ENCODE measurements around the gene CTBS.

CTBS gene

DNA sequence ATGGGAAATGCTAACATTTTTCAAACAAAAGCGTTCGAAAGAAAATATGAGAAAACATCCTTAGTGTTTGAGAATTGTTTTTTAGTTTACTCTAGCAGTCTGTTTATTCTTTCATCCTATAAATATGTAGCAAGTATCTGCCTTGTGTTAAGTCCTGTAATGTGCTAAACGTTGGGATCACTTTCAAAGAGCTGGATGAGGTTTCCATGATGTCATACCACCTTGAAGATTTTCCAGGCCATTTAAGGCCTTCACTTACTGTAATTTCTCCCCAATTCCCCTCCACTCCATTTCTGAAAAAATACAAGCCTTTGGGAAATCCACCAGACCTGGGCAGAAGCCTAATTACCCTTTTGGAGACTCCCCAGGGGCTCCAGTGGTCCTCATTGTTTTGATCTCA, 24.2 kb upstream of the CTBS start:
- Histone ChIP-seq H3K36me3 (ENCODE audit: control insufficient read depth in 2 of 2, insufficient read depth in 1 of 2, low read length in 2 of 2) (no peaks in the 10 kb centered on the region), H3K9me3 (ENCODE audit: control insufficient read depth, insufficient read depth, low read depth, low read length) (no peaks in the 10 kb centered on the region), H3K4me1 (ENCODE audit: control insufficient read depth, insufficient read depth, low read length) (no peaks in the 10 kb centered on the region), H3K27ac (ENCODE audit: extremely low read depth, low read depth, low read length) (no peak overlapping the region), H3K4me3 (ENCODE audit: low read depth, low read length) (no peak overlapping the region)
- ChIA-PET CTCF (interaction anchor here (0.5 kb wide), 1 partner anchor 142 kb away, joined by 3 read pairs; no protein-coding TSS in a partner anchor), POLR2A (no interaction called here)
- TF ChIP-seq ZNF335 (tag by site-specific recombination; conservative IDR thresholded peaks at IDR 0.05) (peak; percentile 2; the same call in 1 of the 2 replicates), ZNF19 (tag by site-specific recombination; IDR thresholded peaks at IDR 0.05; ENCODE audit: low read depth) (no peak), ZNF488 (tag by site-specific recombination; IDR thresholded peaks at IDR 0.05) (no peak), OVOL3 (tag by site-specific recombination; IDR thresholded peaks at IDR 0.05) (no peak), RBAK (tag by site-specific recombination; IDR thresholded peaks at IDR 0.05) (no peak), ZNF121 (tag by site-specific recombination; IDR thresholded peaks at IDR 0.05) (no peak), ZNF223 (tag by site-specific recombination; IDR thresholded peaks at IDR 0.05) (no peak), ATF2 (tag by site-specific recombination; IDR thresholded peaks at IDR 0.05; ENCODE audit: low read depth) (peak; percentile 67), ZNF202 (tag by site-specific recombination; IDR thresholded peaks at IDR 0.05; ENCODE audit: borderline replicate concordance) (no peak), BCL11B (tag by site-specific recombination; IDR thresholded peaks at IDR 0.05; ENCODE audit: low read depth) (no peak), ZNF341 (tag by site-specific recombination; IDR thresholded peaks at IDR 0.05; ENCODE audit: low read depth) (no peak), OSR2 (tag by site-specific recombination; IDR thresholded peaks at IDR 0.05) (no peak), ZFHX2 (tag by site-specific recombination; conservative IDR thresholded peaks at IDR 0.05) (no peak), ZNF571 (tag by site-specific recombination; IDR thresholded peaks at IDR 0.05) (no peak), ZBTB21 (tag by site-specific recombination; IDR thresholded peaks at IDR 0.05) (peak; percentile 77), ZNF600 (tag by site-specific recombination; IDR thresholded peaks at IDR 0.05) (no peak), ZNF398 (tag by site-specific recombination; IDR thresholded peaks at IDR 0.05) (peak; percentile 45), ZNF23 (tag by site-specific recombination; IDR thresholded peaks at IDR 0.05; ENCODE audit: borderline replicate concordance) (no peak), ZNF629 (tag by site-specific recombination; IDR thresholded peaks at IDR 0.05) (peak; percentile 54; the same call in 1 of the 2 replicates), ZNF514 (tag by site-specific recombination; IDR thresholded peaks at IDR 0.05) (no peak), KLF10 (tag by site-specific recombination; IDR thresholded peaks at IDR 0.05) (no peak), ZNF148 (tag by site-specific recombination; IDR thresholded peaks at IDR 0.05; ENCODE audit: borderline replicate concordance) (no peak)
